Skin of body (tissue), 2 donors: Measurements from ENCODE around the gene TNFRSF6B. TPM values are rescaled to one million over a fixed set of nuclear protein-coding genes. Genes with fewer than 3 reads are reported as not detected.

Experiments used
- DNase-seq: peaks from one replicate; lab custom pipeline; 2025; lab: John Stamatoyannopoulos, UW
- total RNA-seq: library from RNA; depleted of rRNA; stranded (reverse); fragments of >200 nt; gene quantifications from one replicate; pipeline ENCODE4 v1.2.3, GENCODE V29; 2014

Gene TNFRSF6B
- total RNA-seq, 1 donor from 2014 or later = 3.4 TPM

- no peak for DNase-seq
These were observed 39.6 kb downstream of the TNFRSF6B start, which contains the start of gene LIME1 for GRCh38 chr20:63735859-63736718. TSS of gene LIME1 (plus strand) at chr20:63736664. CDS start at chr20:63737550, 886 bp downstream.

DNA sequence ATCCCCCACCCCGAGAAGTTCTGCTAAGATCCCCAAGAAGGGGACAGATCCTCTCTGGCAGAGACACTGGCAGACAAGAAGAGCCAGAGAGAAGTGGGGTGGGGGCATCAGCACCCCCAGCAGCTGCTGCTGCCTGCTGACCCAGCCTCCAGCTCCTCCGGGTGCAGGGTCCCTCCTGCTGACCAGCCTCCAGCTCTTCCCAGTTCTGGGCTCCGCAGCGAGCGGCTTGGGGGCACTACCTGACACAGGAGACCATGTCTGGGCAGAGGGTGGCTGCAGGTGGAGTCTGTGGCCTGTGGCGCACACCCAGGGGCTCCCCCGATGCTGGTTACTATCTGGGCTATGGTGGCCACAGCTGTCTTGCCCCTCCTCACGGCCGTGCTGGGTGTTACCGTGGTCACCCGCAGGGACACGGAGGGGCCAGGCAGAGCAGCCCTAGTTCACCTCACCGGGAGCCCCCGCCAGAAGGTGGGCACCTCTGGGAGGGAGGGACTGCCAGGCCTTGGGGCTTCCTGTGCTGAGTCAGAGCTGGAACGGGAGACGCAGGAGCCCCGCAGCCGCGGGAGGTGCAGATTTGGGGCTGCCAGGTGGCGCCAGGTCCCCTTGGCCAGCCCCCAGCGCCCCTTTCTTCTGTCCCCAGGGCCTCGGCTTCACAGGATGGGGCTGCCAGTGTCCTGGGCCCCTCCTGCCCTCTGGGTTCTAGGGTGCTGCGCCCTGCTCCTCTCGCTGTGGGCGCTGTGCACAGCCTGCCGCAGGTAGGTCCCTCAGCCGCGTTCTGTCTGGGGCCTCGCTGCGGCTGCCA lies 40.6 kb downstream of the TNFRSF6B start:
- DNase-seq = no peak

DNA sequence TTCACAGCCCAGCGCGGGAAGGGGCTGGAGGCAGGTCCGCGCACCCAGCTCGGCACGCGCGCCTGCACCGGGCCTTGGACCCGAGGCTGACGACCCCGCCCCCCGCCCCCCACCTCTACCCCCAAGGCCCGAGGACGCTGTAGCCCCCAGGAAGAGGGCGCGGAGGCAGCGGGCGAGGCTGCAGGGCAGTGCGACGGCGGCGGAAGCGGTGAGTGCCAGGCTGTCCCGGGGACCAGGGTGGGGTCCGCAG lies 41.2 kb downstream of the TNFRSF6B start:
- no peak for DNase-seq

DNA sequence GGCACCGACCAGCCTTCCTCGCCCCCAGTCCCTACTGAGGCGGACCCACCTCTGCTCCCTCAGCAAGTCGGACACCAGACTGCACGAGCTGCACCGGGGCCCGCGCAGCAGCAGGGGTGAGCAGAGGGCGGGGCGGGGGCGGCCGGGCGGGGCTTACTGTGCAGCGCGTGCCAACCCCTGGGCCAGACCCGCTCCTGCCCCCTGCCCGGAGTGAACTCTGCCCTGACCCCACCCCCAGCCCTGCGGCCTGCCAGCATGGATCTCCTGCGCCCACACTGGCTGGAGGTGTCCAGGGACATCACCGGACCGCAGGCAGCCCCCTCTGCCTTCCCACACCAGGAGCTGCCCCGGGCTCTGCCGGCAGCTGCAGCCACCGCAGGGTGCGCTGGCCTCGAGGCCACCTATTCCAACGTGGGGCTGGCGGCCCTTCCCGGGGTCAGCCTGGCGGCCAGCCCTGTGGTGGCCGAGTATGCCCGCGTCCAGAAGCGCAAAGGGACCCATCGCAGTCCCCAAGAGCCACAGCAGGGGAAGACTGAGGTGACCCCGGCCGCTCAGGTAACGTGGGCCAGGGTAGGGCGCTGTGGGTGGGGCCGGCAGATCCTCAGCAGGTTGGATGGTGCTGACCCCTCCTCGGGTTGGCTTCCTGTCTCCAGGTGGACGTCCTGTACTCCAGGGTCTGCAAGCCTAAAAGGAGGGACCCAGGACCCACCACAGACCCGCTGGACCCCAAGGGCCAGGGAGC lies 41.7 kb downstream of the TNFRSF6B start:
- no peak for DNase-seq

- no peak for DNase-seq
These were observed 42.3 kb downstream of the TNFRSF6B start for GRCh38 chr20:63738687-63739129.

DNA sequence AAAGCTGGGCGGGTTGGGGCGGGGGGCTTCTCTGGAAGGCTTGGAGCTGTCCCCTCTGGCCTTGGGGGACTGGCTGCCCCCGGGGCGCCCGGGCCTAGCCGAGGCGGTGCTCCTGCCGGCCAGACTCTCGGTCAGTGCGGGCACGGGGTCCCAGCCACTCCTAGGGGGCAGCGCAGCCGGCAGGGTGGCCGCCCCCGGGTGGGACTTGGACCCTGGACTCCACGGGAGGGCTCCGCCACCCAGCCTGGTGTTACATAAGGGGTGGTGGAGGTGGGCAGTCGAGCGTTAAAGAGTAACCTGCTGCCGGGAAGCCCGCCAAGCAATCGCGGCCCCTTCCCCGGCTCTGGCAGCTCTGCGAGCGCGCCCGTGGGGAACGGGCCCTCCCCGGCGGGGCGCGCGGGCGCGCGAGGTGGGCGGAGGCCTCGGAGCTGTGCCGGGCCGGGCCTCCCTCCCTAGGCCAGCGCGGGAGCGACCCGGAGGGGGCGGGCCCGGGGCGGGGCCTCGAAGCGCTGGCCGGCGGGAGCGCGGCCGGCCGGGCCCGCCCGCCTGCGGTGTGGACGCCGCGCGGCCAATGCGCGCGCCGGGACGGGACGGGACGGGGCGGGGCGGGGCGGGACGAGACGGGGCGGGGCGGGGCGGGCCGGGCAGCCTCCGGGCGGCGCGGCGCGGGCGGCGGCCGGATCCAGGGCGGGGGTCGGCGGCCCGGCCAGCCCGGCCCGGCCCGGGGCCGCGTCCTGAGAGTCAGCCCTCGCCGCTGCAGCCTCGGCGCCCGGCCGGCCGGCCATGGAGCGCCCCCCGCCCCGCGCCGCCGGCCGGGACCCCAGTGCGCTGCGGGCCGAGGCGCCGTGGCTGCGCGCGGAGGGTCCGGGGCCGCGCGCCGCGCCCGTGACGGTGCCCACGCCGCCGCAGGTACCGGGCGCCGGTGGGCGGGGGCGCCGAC lies 42.9 kb downstream of the TNFRSF6B start, which contains the start of gene SLC2A4RG:
TSS of gene SLC2A4RG (plus strand) at position 647 of the 940 bp plus-strand sequence. CDS start at position 784, 137 bp downstream.
- peak; percentile 58 for DNase-seq

- DNase-seq = no peak
These were observed 43.7 kb downstream of the TNFRSF6B start for GRCh38 chr20:63740070-63740626.

DNA sequence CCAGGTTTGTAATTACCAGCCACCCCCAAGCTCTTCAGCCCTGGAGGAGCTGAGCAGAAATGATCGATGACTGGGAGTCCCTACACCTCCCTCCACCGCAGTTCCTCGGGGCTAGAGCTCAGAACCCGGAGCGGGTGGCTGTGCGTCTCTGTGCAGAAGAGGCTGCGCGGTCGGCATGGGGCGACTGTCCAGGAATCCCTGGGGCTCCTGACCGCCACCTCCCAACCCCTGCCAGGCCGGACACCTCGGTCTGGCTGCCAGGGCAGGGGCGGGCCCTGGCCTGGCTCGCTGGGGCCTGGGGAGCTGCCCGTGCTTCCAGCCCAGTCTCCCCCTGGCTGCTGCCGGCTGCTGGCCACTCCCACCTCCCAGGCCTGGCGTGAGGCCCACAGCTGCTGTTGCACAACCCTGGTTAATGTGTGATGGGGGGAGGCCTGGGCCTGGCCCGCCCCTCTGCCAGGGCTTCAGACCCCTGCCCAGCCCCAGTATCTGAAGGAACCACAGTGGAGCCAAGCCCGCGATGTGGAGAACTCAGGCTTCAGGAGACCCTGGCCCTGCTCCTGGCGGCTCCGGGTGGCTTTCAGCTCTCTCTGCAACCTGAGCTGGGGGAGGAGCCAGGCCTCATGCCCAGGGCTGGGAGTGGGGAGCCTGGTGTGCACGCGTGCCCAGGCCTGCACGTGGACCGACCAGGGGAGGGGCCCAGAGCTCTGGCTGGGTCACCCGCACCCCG lies 44.3 kb downstream of the TNFRSF6B start:
- DNase-seq = peak; percentile 88

DNA sequence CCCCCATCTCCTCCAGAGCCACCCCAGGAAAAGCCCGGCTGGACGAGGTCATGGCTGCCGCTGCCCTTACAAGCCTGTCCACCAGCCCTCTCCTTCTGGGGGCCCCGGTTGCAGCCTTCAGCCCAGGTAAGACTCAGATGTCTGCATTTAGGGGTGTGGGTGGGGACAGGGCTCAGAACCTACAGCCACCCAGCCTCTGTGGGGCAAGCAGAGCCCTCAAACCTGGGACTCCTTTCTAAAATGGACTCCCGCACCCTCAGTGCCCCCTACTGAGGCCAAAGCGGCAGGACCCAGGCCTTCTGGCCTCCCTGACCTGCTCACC lies 44.9 kb downstream of the TNFRSF6B start:
- no peak for DNase-seq

DNA sequence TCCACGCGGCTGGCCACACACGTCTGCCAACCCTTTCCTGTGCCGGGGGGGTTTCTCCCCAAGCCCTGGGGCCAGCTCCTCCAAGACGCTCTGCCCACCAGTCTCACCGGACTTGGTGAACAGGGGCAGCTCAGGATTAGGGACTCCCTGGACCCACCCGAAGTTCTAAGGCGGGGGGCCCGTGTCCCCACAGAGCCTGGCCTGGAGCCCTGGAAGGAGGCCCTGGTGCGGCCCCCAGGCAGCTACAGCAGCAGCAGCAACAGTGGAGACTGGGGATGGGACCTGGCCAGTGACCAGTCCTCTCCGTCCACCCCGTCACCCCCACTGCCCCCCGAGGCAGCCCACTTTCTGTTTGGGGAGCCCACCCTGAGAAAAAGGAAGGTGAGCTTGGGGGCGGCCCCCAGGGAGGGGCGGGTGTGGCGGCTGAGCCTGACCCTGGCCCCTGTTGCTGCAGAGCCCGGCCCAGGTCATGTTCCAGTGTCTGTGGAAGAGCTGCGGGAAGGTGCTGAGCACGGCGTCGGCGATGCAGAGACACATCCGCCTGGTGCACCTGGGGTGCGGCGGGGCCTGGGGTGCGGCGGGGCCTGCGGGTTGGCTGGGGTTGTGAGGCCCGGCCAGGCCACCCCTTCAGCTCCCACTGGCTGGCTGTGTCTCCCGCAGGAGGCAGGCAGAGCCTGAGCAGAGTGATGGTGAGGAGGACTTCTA lies 45.4 kb downstream of the TNFRSF6B start:
- DNase-seq = no peak

- no peak for DNase-seq
These were observed 46.1 kb downstream of the TNFRSF6B start for GRCh38 chr20:63742381-63743024.

- DNase-seq = no peak
These were observed 46.9 kb downstream of the TNFRSF6B start for GRCh38 chr20:63743210-63743970.

- DNase-seq = no peak
These were observed 47.7 kb downstream of the TNFRSF6B start for GRCh38 chr20:63744158-63744557.

- DNase-seq = no peak
These were observed 48.3 kb downstream of the TNFRSF6B start for GRCh38 chr20:63744574-63745423.

- DNase-seq = no peak
These were observed 49.0 kb downstream of the TNFRSF6B start for GRCh38 chr20:63745424-63745805.

- no peak for DNase-seq
These were observed 49.7 kb downstream of the TNFRSF6B start for GRCh38 chr20:63745961-63746731.
